Suprapubic skin (tissue), 4 donors: ENCODE results near the gene DCAF8L2. TPM values are rescaled to one million over a fixed set of nuclear protein-coding genes. Genes with fewer than 3 reads are reported as not detected.
"Not testable (repeated sequence)": the region's sequence is repeated elsewhere in the genome, so short reads cannot be mapped to it uniquely, and the experiment has no call there.

Source experiments
- DNase-seq, 2 donors: peaks; one replicate each; pipeline ENCODE4 v3.0.0-alpha.2; 2019; ENCODE audit warnings: low spot score in 2 of 2
- H3K27ac ChIP-seq: fragments of 200-600 bp; sonication (generic); one replicate; pipeline ENCODE4 v1.5.1; 2019
- H3K27me3 ChIP-seq: fragments of 200-600 bp; sonication (generic); one replicate; pipeline ENCODE4 v1.5.1; 2019
- H3K36me3 ChIP-seq: fragments of 200-600 bp; sonication (generic); one replicate; pipeline ENCODE4 v1.5.1; 2019
- H3K4me1 ChIP-seq: fragments of 200-600 bp; sonication (generic); one replicate; pipeline ENCODE4 v1.5.1; 2019
- H3K4me3 ChIP-seq: fragments of 200-600 bp; sonication (generic); one replicate; pipeline ENCODE4 v1.5.1; 2019; ENCODE audit warnings: mild to moderate bottlenecking
- H3K9me3 ChIP-seq: fragments of 200-600 bp; sonication (generic); one replicate; pipeline ENCODE4 v1.5.1; 2019
- EP300 ChIP-seq: sonication (generic); formaldehyde crosslinking; IDR thresholded peaks from one replicate; pipeline ENCODE4 v1.6.1; 2017; ENCODE audit warnings: antibody characterized with exemption
- POLR2A ChIP-seq, 2 donors: fragments of 450-650 bp; IDR thresholded peaks; one replicate each; pipeline ENCODE4 v1.6.1; 2017; ENCODE audit warnings: antibody characterized with exemption in 2 of 2, mild to moderate bottlenecking in 2 of 2, moderate library complexity in 2 of 2
- POLR2AphosphoS5 ChIP-seq, 3 donors: sonication (generic); formaldehyde crosslinking; IDR thresholded peaks; one replicate each; pipeline ENCODE4 v1.6.1; 2017; ENCODE audit warnings: antibody characterized with exemption in 3 of 3
- WGBS: methylation state at CpG from one replicate; pipeline ENCODE4 v1.1.5; 2018; 5-methylcytosine and 5-hydroxymethylcytosine counted together
- total RNA-seq, 4 donors: library from RNA; depleted of rRNA; stranded (reverse); fragments of >200 nt; gene quantifications; one replicate each; pipeline ENCODE4 v1.1.0, GENCODE V29; 2016
- TF ChIP-seq, protein P1 (sequence below), 2 donors: fragments of 200-600 bp in 1 of 2; fragments of 450-650 bp in 1 of 2; sonication (generic) in 1 of 2; IDR thresholded peaks; one replicate each; pipeline ENCODE4 v1.5.1; 2016 to 2019; ENCODE audit warnings: antibody characterized with exemption in 2 of 2, mild to moderate bottlenecking in 1 of 2, moderate library complexity in 1 of 2

Gene DCAF8L2
- total RNA-seq, result not detected

GRCh38 chrX:27590044-27590443, at the start of gene DCAF8L2:
Gene DCAF8L2 (plus strand): TSS chrX:27590344. CDS start chrX:27746896, 156,552 bp downstream.
- no peaks in the 10 kb centered on the region for H3K36me3 ChIP-seq
- no peak within 1 kb of the TSS for H3K27ac ChIP-seq
- 66% methylated on average over 7 of the region's 7 CpGs for WGBS
- H3K27me3 ChIP-seq, result no peaks in the 10 kb centered on the region
- H3K9me3 ChIP-seq, result no peaks in the 10 kb centered on the region
- DNase-seq, result no peak
- TF ChIP-seq POLR2A (IDR thresholded peaks at IDR 0.05), result no peak
- TF ChIP-seq POLR2AphosphoS5 (IDR thresholded peaks at IDR 0.05), result no peak
- TF ChIP-seq, protein P1, sequence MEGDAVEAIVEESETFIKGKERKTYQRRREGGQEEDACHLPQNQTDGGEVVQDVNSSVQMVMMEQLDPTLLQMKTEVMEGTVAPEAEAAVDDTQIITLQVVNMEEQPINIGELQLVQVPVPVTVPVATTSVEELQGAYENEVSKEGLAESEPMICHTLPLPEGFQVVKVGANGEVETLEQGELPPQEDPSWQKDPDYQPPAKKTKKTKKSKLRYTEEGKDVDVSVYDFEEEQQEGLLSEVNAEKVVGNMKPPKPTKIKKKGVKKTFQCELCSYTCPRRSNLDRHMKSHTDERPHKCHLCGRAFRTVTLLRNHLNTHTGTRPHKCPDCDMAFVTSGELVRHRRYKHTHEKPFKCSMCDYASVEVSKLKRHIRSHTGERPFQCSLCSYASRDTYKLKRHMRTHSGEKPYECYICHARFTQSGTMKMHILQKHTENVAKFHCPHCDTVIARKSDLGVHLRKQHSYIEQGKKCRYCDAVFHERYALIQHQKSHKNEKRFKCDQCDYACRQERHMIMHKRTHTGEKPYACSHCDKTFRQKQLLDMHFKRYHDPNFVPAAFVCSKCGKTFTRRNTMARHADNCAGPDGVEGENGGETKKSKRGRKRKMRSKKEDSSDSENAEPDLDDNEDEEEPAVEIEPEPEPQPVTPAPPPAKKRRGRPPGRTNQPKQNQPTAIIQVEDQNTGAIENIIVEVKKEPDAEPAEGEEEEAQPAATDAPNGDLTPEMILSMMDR (IDR thresholded peaks at IDR 0.05), result no peak
- TF ChIP-seq EP300, result no peak
- H3K4me3 ChIP-seq, result no peak within 1 kb of the TSS
- no peaks in the 10 kb centered on the region for H3K4me1 ChIP-seq

DNA sequence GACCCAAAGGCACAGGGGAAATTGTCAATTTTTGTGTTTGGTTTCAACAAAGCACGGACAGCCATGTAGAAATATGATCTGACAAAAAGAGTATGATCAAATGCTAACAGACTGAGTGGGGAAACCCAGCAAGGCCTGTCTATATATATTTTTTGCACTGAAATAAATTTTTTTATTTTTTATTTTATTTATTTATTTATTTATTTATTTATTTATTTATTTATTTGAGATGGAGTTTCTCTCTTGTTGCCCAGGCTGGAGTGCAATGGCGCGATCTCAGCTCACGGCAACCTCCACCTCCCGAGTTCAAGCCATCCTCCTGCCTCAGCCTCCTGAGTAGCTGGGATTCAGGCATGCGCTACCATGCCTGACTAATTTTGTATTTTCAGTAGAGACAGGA, 49.0 kb upstream of the DCAF8L2 start:
- not testable (repeated sequence) for H3K27me3 ChIP-seq, H3K36me3 ChIP-seq, H3K27ac ChIP-seq, H3K4me1 ChIP-seq, H3K4me3 ChIP-seq, DNase-seq, H3K9me3 ChIP-seq
- WGBS, result 91% methylated on average over 6 of the region's 6 CpGs

GRCh38 chrX:27548624-27549023, 41.5 kb upstream of the DCAF8L2 start:
- H3K9me3 ChIP-seq, result no peaks in the 10 kb centered on the region
- H3K27ac ChIP-seq, result no peak overlapping the region
- no peaks in the 10 kb centered on the region for H3K27me3 ChIP-seq
- 71% methylated on average over 4 of the region's 4 CpGs for WGBS
- no peak overlapping the region for H3K4me3 ChIP-seq
- TF ChIP-seq EP300, result no peak
- no peak for DNase-seq
- H3K4me1 ChIP-seq, result no peaks in the 10 kb centered on the region
- H3K36me3 ChIP-seq, result no peaks in the 10 kb centered on the region

DNA sequence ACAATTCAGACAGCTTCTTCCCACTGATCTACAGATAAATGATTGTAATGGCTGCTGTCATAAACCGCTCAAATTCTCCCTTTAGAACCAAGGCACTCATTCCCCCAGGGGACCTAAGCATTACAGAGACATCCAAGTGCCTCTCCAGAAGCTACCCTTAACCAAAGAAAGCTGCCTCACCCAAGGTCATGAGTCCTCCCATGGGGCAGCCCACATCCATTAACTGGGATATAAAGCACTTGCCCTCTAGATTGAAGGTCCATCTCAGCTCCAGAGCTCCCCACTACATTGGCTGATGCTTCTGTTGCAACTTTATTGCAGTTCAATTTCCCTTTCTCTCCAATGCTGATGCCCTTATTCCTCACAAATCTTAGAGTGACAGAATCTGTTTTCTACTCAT, 40.5 kb upstream of the DCAF8L2 start:
- no peak for DNase-seq
- no peaks in the 10 kb centered on the region for H3K36me3 ChIP-seq
- 12% methylated on average over 1 of the region's 1 CpG for WGBS
- no peak for TF ChIP-seq POLR2AphosphoS5 (IDR thresholded peaks at IDR 0.05)
- TF ChIP-seq, protein P1 (IDR thresholded peaks at IDR 0.05), result no peak
- no peak for TF ChIP-seq EP300
- TF ChIP-seq POLR2A (IDR thresholded peaks at IDR 0.05), result no peak
- H3K9me3 ChIP-seq, result no peaks in the 10 kb centered on the region
- H3K4me3 ChIP-seq, result no peak overlapping the region
- H3K27me3 ChIP-seq, result no peaks in the 10 kb centered on the region
- H3K27ac ChIP-seq, result no peak overlapping the region
- no peaks in the 10 kb centered on the region for H3K4me1 ChIP-seq

DNA sequence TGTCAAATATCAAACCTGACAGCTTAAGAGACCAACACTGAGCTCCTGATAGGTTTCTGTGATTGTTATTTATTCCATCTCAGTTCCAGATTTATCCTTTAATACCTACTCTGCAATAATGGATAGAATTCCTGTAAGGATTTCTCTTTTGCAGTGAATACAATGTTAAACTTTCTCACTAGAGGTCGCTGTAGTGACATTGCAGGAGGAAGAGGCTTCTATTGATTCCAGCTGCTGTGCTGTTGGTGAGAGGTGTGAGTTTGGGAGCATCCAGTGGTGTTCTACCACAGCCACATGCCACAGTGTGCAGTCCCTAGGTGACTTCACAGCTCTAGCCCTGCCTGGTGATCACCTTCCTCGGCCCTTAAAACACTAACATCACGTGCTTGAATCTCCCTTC, 34.6 kb upstream of the DCAF8L2 start:
- H3K36me3 ChIP-seq, result no peaks in the 10 kb centered on the region
- no peaks in the 10 kb centered on the region for H3K4me1 ChIP-seq
- no peaks in the 10 kb centered on the region for H3K9me3 ChIP-seq
- H3K4me3 ChIP-seq, result no peak overlapping the region
- TF ChIP-seq, protein P1 (IDR thresholded peaks at IDR 0.05), result no peak
- TF ChIP-seq POLR2A (IDR thresholded peaks at IDR 0.05) (no peak), POLR2AphosphoS5 (IDR thresholded peaks at IDR 0.05) (no peak), EP300 (no peak)
- no peak overlapping the region for H3K27ac ChIP-seq
- H3K27me3 ChIP-seq, result no peaks in the 10 kb centered on the region
- 35% methylated on average over 3 of the region's 3 CpGs for WGBS
- no peak for DNase-seq

DNA sequence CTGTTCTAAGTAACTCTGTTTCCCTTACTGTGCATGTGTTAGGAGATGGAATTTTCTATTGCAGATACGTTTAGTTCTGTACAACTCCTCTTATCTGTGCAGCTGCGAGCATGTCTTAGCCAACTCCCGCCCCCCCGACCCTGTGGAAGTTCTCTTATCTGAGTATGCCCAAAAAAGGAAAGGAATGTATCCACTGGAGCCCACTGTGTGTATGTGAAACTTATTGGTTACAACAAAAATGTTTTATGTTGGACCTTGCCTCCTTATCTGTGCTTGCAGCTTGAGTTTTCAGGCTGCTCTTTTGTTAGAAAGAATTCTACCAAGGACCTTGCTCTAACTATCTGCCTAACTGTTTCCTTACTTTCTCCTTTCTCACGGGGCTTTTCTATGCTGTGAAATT, 24.2 kb upstream of the DCAF8L2 start:
- H3K9me3 ChIP-seq, result no peaks in the 10 kb centered on the region
- 37% methylated on average over 5 of the region's 5 CpGs for WGBS
- no peak overlapping the region for H3K27ac ChIP-seq
- H3K36me3 ChIP-seq, result no peaks in the 10 kb centered on the region
- H3K4me3 ChIP-seq, result no peak overlapping the region
- no peaks in the 10 kb centered on the region for H3K27me3 ChIP-seq
- no peak for TF ChIP-seq EP300
- no peak for TF ChIP-seq POLR2A (IDR thresholded peaks at IDR 0.05)
- TF ChIP-seq POLR2AphosphoS5 (IDR thresholded peaks at IDR 0.05), result no peak
- TF ChIP-seq, protein P1 (IDR thresholded peaks at IDR 0.05), result no peak
- H3K4me1 ChIP-seq, result no peaks in the 10 kb centered on the region
- DNase-seq, result no peak
